Central memory CD8-positive, alpha-beta T cell (primary cell): Measurements from ENCODE around the gene HEMK1.

Experiments used
- ATAC-seq: fragments of 150-1000 bp; cut with Tn5 transposase; replicated peaks from 2 replicates; pipeline ENCODE4 v1.10.0; 2022; ENCODE audit warnings: mild to moderate bottlenecking, moderate FRiP score, moderate number of reproducible peaks; ENCODE audit not compliant: poor library complexity, severe bottlenecking; ENCODE audit errors: extremely low read depth
- DNase-seq, 2 donors: peaks; one replicate each; pipeline ENCODE4 v3.0.0; 2021; ENCODE audit warnings: low spot score in 2 of 2
- H3K27ac Mint-ChIP-seq: one replicate; pipeline ENCODE4 v1.8.0; 2022; ENCODE audit warnings: low read depth, mild to moderate bottlenecking, moderate library complexity, mixed read lengths
- H3K27me3 Mint-ChIP-seq: one replicate; pipeline ENCODE4 v1.8.0; 2022; ENCODE audit warnings: mixed read lengths
- H3K36me3 Mint-ChIP-seq: one replicate; pipeline ENCODE4 v1.8.0; 2022; ENCODE audit warnings: mild to moderate bottlenecking, moderate library complexity, mixed read lengths; ENCODE audit not compliant: insufficient read depth
- H3K4me1 Mint-ChIP-seq: one replicate; pipeline ENCODE4 v1.8.0; 2022; ENCODE audit warnings: mixed read lengths
- H3K4me3 Mint-ChIP-seq: one replicate; pipeline ENCODE4 v1.8.0; 2022; ENCODE audit warnings: mild to moderate bottlenecking, moderate library complexity, mixed read lengths
- H3K9me3 Mint-ChIP-seq: one replicate; pipeline ENCODE4 v1.8.0; 2022; ENCODE audit warnings: mixed read lengths

HEMK1 gene

GRCh38 chr3:50533807-50534461, 35.4 kb upstream of the HEMK1 start:
- Mint-ChIP-seq H3K4me3 (no peak overlapping the region), H3K27ac (peak overlapping the region; percentile 48), H3K36me3 (no peaks in the 10 kb centered on the region), H3K4me1 (peaks cover 9% of the 10 kb centered on the region), H3K27me3 (peaks cover 68% of the 10 kb centered on the region), H3K9me3 (no peaks in the 10 kb centered on the region)
- ATAC-seq = no peak
- no peak for DNase-seq

GRCh38 chr3:50534681-50535330, 34.5 kb upstream of the HEMK1 start:
- ATAC-seq = no peak
- peaks cover 63% of the 10 kb centered on the region for H3K27me3 Mint-ChIP-seq

GRCh38 chr3:50536471-50537180, 32.7 kb upstream of the HEMK1 start:
- DNase-seq (no peak), ATAC-seq (no peak)
- H3K27ac Mint-ChIP-seq = no peak overlapping the region
- H3K9me3 Mint-ChIP-seq = no peaks in the 10 kb centered on the region
- H3K27me3 Mint-ChIP-seq = peaks cover 56% of the 10 kb centered on the region
- peaks cover under 1% of the 10 kb centered on the region for H3K36me3 Mint-ChIP-seq
- H3K4me3 Mint-ChIP-seq = no peak overlapping the region
- H3K4me1 Mint-ChIP-seq = peaks cover 11% of the 10 kb centered on the region

More at GRCh38 chr3:50534681-50535330, 34.5 kb upstream of the HEMK1 start:
- H3K9me3 Mint-ChIP-seq = no peaks in the 10 kb centered on the region
- DNase-seq = no peak
- peaks cover 9% of the 10 kb centered on the region for H3K4me1 Mint-ChIP-seq
- peak overlapping the region; percentile 48 for H3K27ac Mint-ChIP-seq
- no peaks in the 10 kb centered on the region for H3K36me3 Mint-ChIP-seq
- H3K4me3 Mint-ChIP-seq = no peak overlapping the region

- Mint-ChIP-seq H3K36me3 (peaks cover 5% of the 10 kb centered on the region), H3K4me1 (peaks cover 20% of the 10 kb centered on the region), H3K27me3 (peaks cover 50% of the 10 kb centered on the region), H3K9me3 (no peaks in the 10 kb centered on the region), H3K27ac (no peak overlapping the region), H3K4me3 (no peak overlapping the region)
- no peak for DNase-seq
- no peak for ATAC-seq
Measured at GRCh38 chr3:50537421-50538129, 31.7 kb upstream of the HEMK1 start.

GRCh38 chr3:50539356-50540286, 29.7 kb upstream of the HEMK1 start:
- H3K27me3 Mint-ChIP-seq = peaks cover 45% of the 10 kb centered on the region
- H3K27ac Mint-ChIP-seq = no peak overlapping the region
- H3K9me3 Mint-ChIP-seq = no peaks in the 10 kb centered on the region
- H3K4me3 Mint-ChIP-seq = no peak overlapping the region
- no peak for DNase-seq
- H3K36me3 Mint-ChIP-seq = peaks cover 5% of the 10 kb centered on the region
- no peak for ATAC-seq
- H3K4me1 Mint-ChIP-seq = peaks cover 22% of the 10 kb centered on the region

GRCh38 chr3:50542177-50543034, 26.9 kb upstream of the HEMK1 start:
- Mint-ChIP-seq H3K4me3 (no peak overlapping the region), H3K27me3 (peaks cover 17% of the 10 kb centered on the region), H3K9me3 (no peaks in the 10 kb centered on the region), H3K4me1 (peaks cover 20% of the 10 kb centered on the region), H3K36me3 (peaks cover 5% of the 10 kb centered on the region), H3K27ac (no peak overlapping the region)
- DNase-seq (peak; percentile 32 to 57), ATAC-seq (no peak)

GRCh38 chr3:50545781-50546180, 23.5 kb upstream of the HEMK1 start:
- Mint-ChIP-seq H3K9me3 (no peaks in the 10 kb centered on the region), H3K27me3 (no peaks in the 10 kb centered on the region)
- no peak for DNase-seq

GRCh38 chr3:50549226-50549625, 20.1 kb upstream of the HEMK1 start:
- Mint-ChIP-seq H3K4me1 (peaks cover 15% of the 10 kb centered on the region), H3K4me3 (no peak overlapping the region), H3K9me3 (no peaks in the 10 kb centered on the region), H3K27ac (no peak overlapping the region), H3K27me3 (no peaks in the 10 kb centered on the region), H3K36me3 (peaks cover 1% of the 10 kb centered on the region)
- DNase-seq (no peak), ATAC-seq (no peak)

More at GRCh38 chr3:50545781-50546180, 23.5 kb upstream of the HEMK1 start:
- Mint-ChIP-seq H3K4me1 (peaks cover 20% of the 10 kb centered on the region), H3K36me3 (peaks cover 5% of the 10 kb centered on the region), H3K27ac (no peak overlapping the region), H3K4me3 (no peak overlapping the region)
- ATAC-seq = no peak

- Mint-ChIP-seq H3K9me3 (no peaks in the 10 kb centered on the region), H3K27ac (no peak overlapping the region), H3K27me3 (no peaks in the 10 kb centered on the region), H3K4me1 (peaks cover 12% of the 10 kb centered on the region), H3K36me3 (peaks cover 1% of the 10 kb centered on the region), H3K4me3 (no peak overlapping the region)
- ATAC-seq (no peak), DNase-seq (peak; percentile 44 to 63)
Measured at GRCh38 chr3:50550079-50550736, 19.1 kb upstream of the HEMK1 start.

- H3K4me1 Mint-ChIP-seq = peaks cover 12% of the 10 kb centered on the region
- H3K36me3 Mint-ChIP-seq = peaks cover 1% of the 10 kb centered on the region
- no peaks in the 10 kb centered on the region for H3K27me3 Mint-ChIP-seq
- H3K27ac Mint-ChIP-seq = no peak overlapping the region
- no peak for DNase-seq
- no peak for ATAC-seq
- no peaks in the 10 kb centered on the region for H3K9me3 Mint-ChIP-seq
- no peak overlapping the region for H3K4me3 Mint-ChIP-seq
Measured at GRCh38 chr3:50551054-50551659, 18.2 kb upstream of the HEMK1 start.
